ENCODE results near the gene PTPRG. TPM values are rescaled to one million over a fixed set of nuclear protein-coding genes. Genes with fewer than 3 reads are reported as not detected.

Gene PTPRG
- total RNA-seq, 1 donor from 2014 or later = 0.22 TPM

- ATAC-seq (ENCODE audit: low read depth) (no peak), DNase-seq (no peak)
- CTCF ChIA-PET = no interaction called here
- no peaks in the 10 kb centered on the region for H3K4me1 Mint-ChIP-seq
- H3K4me3 Mint-ChIP-seq = no peak overlapping the region
- H3K27ac Mint-ChIP-seq = no peak overlapping the region
- H3K9me3 Mint-ChIP-seq = no peaks in the 10 kb centered on the region
- TF ChIP-seq CTCF (IDR thresholded peaks at IDR 0.05) = no peak
- POLR2A ChIA-PET = no interaction called here
- H3K27me3 Mint-ChIP-seq = no peaks in the 10 kb centered on the region
- intact Hi-C loops (cut with micrococcal nuclease) = no loop called here
- no peaks in the 10 kb centered on the region for H3K36me3 Mint-ChIP-seq (ENCODE audit: low read depth)
These were observed 459.3 kb downstream of the PTPRG start for GRCh38 chr3:62020706-62021105.

- no peaks in the 10 kb centered on the region for H3K4me1 Mint-ChIP-seq
These were observed 460.9 kb downstream of the PTPRG start for GRCh38 chr3:62022312-62022711.

GRCh38 chr3:62024882-62025281, 463.5 kb downstream of the PTPRG start:
- no peak overlapping the region for H3K27ac Mint-ChIP-seq
- ChIA-PET CTCF (no interaction called here), POLR2A (no interaction called here)
- no peak for ATAC-seq (ENCODE audit: low read depth)
- no peak overlapping the region for H3K4me3 Mint-ChIP-seq
- TF ChIP-seq CTCF (IDR thresholded peaks at IDR 0.05) = no peak
- intact Hi-C loops (cut with micrococcal nuclease) = no loop called here
- no peaks in the 10 kb centered on the region for H3K36me3 Mint-ChIP-seq (ENCODE audit: low read depth)
- no peaks in the 10 kb centered on the region for H3K9me3 Mint-ChIP-seq
- no peak for DNase-seq
- H3K27me3 Mint-ChIP-seq = no peaks in the 10 kb centered on the region
- no peaks in the 10 kb centered on the region for H3K4me1 Mint-ChIP-seq

More at GRCh38 chr3:62022312-62022711, 460.9 kb downstream of the PTPRG start:
- Mint-ChIP-seq H3K27ac (no peak overlapping the region), H3K4me3 (no peak overlapping the region), H3K36me3 (ENCODE audit: low read depth) (no peaks in the 10 kb centered on the region), H3K9me3 (no peaks in the 10 kb centered on the region), H3K27me3 (no peaks in the 10 kb centered on the region)
- ChIA-PET CTCF (no interaction called here), POLR2A (no interaction called here)
- no peak for ATAC-seq (ENCODE audit: low read depth)
- intact Hi-C loops (cut with micrococcal nuclease) = no loop called here
- no peak for DNase-seq
- TF ChIP-seq CTCF (IDR thresholded peaks at IDR 0.05) = no peak

GRCh38 chr3:62025913-62026312, 464.5 kb downstream of the PTPRG start:
- ChIA-PET CTCF (no interaction called here), POLR2A (no interaction called here)
- H3K9me3 Mint-ChIP-seq = no peaks in the 10 kb centered on the region
- intact Hi-C loops (cut with micrococcal nuclease) = no loop called here
- no peak for TF ChIP-seq CTCF (IDR thresholded peaks at IDR 0.05)
- no peaks in the 10 kb centered on the region for H3K27me3 Mint-ChIP-seq
- H3K27ac Mint-ChIP-seq = no peak overlapping the region
- ATAC-seq (ENCODE audit: low read depth) (no peak), DNase-seq (no peak)
- H3K4me1 Mint-ChIP-seq = no peaks in the 10 kb centered on the region
- no peak overlapping the region for H3K4me3 Mint-ChIP-seq
- H3K36me3 Mint-ChIP-seq (ENCODE audit: low read depth) = no peaks in the 10 kb centered on the region

GRCh38 chr3:62027241-62027640, 465.9 kb downstream of the PTPRG start:
- no peaks in the 10 kb centered on the region for H3K36me3 Mint-ChIP-seq (ENCODE audit: low read depth)

More at GRCh38 chr3:62027241-62027640, 465.9 kb downstream of the PTPRG start:
- Mint-ChIP-seq H3K27ac (no peak overlapping the region), H3K9me3 (no peaks in the 10 kb centered on the region), H3K4me1 (no peaks in the 10 kb centered on the region), H3K27me3 (no peaks in the 10 kb centered on the region), H3K4me3 (no peak overlapping the region)
- ChIA-PET CTCF (no interaction called here), POLR2A (no interaction called here)
- no peak for TF ChIP-seq CTCF (IDR thresholded peaks at IDR 0.05)
- no peak for DNase-seq
- ATAC-seq (ENCODE audit: low read depth) = no peak
- intact Hi-C loops (cut with micrococcal nuclease) = no loop called here

Data from activated B cell treated with CpG ODN at 0.5 μM for 24 hours (primary cell).